GM11168 (cell line): ENCODE data around the gene APOL5.

Experiments
- in situ Hi-C: fragments of 300-500 bp; cut with MboI; formaldehyde crosslinking; loops from one replicate; pipeline ENCODE4 v1.12.0; 2022; ENCODE audit warnings: low sequenced_read_pairs; ENCODE audit not compliant: unreplicated experiment

Gene APOL5

GRCh38 chr22:35708917-35709316 lies 8.8 kb upstream of the APOL5 start:
- in situ Hi-C loops, result no loop called here

- in situ Hi-C loops, result no loop called here
These were observed 6.3 kb upstream of the APOL5 start for GRCh38 chr22:35711336-35711735.

- in situ Hi-C loops, result no loop called here
These were observed 5.0 kb upstream of the APOL5 start for GRCh38 chr22:35712672-35713071.

GRCh38 chr22:35719212-35719875 lies 1.7 kb downstream of the APOL5 start:
- in situ Hi-C loops, result no loop called here

GRCh38 chr22:35721960-35722359 lies 4.3 kb downstream of the APOL5 start:
- in situ Hi-C loops, result no loop called here

- in situ Hi-C loops, result no loop called here
These were observed 7.8 kb downstream of the APOL5 start for GRCh38 chr22:35725521-35725920.

GRCh38 chr22:35726398-35726797 lies 8.7 kb downstream of the APOL5 start:
- in situ Hi-C loops, result no loop called here

- in situ Hi-C loops, result no loop called here
These were observed 9.3 kb downstream of the APOL5 start for GRCh38 chr22:35726933-35727332.

- in situ Hi-C loops, result no loop called here
These were observed 9.8 kb downstream of the APOL5 start for GRCh38 chr22:35727436-35727835.

- in situ Hi-C loops, result no loop called here
These were observed 11.1 kb downstream of the APOL5 start for GRCh38 chr22:35728639-35729308.

GRCh38 chr22:35729309-35729698 lies 11.6 kb downstream of the APOL5 start:
- in situ Hi-C loops, result no loop called here

- in situ Hi-C loops, result loop anchor here (10.0 kb wide), 1 partner anchor 193 kb away; no protein-coding TSS in a partner anchor
These were observed 13.6 kb downstream of the APOL5 start for GRCh38 chr22:35731321-35731720.

- in situ Hi-C loops, result loop anchor here (10.0 kb wide), 1 partner anchor 193 kb away; no protein-coding TSS in a partner anchor
These were observed 14.4 kb downstream of the APOL5 start for GRCh38 chr22:35732116-35732515.

- in situ Hi-C loops, result loop anchor here (10.0 kb wide), 1 partner anchor 192 kb away; no protein-coding TSS in a partner anchor
These were observed 15.4 kb downstream of the APOL5 start for GRCh38 chr22:35733036-35733435.

- in situ Hi-C loops, result loop anchor here (10.0 kb wide), 1 partner anchor 191 kb away; no protein-coding TSS in a partner anchor
These were observed 16.3 kb downstream of the APOL5 start for GRCh38 chr22:35733791-35734516.

- in situ Hi-C loops, result loop anchor here (10.0 kb wide), 1 partner anchor 190 kb away; no protein-coding TSS in a partner anchor
These were observed 16.8 kb downstream of the APOL5 start for GRCh38 chr22:35734517-35734827.

- in situ Hi-C loops, result loop anchor here (10.0 kb wide), 1 partner anchor 189 kb away; no protein-coding TSS in a partner anchor
These were observed 17.9 kb downstream of the APOL5 start for GRCh38 chr22:35735542-35735941.

GRCh38 chr22:35736166-35736565 lies 18.5 kb downstream of the APOL5 start:
- in situ Hi-C loops, result loop anchor here (10.0 kb wide), 1 partner anchor 189 kb away; no protein-coding TSS in a partner anchor

GRCh38 chr22:35736701-35737100 lies 19.0 kb downstream of the APOL5 start:
- in situ Hi-C loops, result loop anchor here (10.0 kb wide), 1 partner anchor 188 kb away; no protein-coding TSS in a partner anchor

GRCh38 chr22:35737886-35738285 lies 20.2 kb downstream of the APOL5 start:
- in situ Hi-C loops, result loop anchor here (10.0 kb wide), 1 partner anchor 187 kb away; no protein-coding TSS in a partner anchor
